ENCODE measurements around the gene NEUROG2. TPM values are rescaled to one million over a fixed set of nuclear protein-coding genes. Genes with fewer than 3 reads are reported as not detected.

The NEUROG2 gene
- total and polyA plus RNA-seq, 2 of the 4 experiments (the other 2 are of a cell fraction) = not detected

GRCh38 chr4:112511093-112511802, 4.7 kb downstream of the NEUROG2 start:
- in situ Hi-C loops (cut with MboI; ENCODE audit: low sequenced_read_pairs) = no loop called here
- H3K23ac ChIP-seq (ENCODE audit: low read depth, low read length) = no peak overlapping the region
- H2AK9ac ChIP-seq (replicated peaks; ENCODE audit: low read depth, low read length, poor library complexity) = no peak overlapping the region
- ChIA-PET CTCF (no interaction called here), POLR2A (ENCODE audit: unreplicated experiment) (no interaction called here)
- dilution Hi-C loops (cut with HindIII; ENCODE audit: low sequenced_read_pairs, unreplicated experiment) = no loop called here
- H4K91ac ChIP-seq (ENCODE audit: insufficient read depth, low read depth, low read length) = no peak overlapping the region
- intact Hi-C loops (cut with micrococcal nuclease) = no loop called here
- no peaks in the 10 kb centered on the region for H3K79me1 ChIP-seq (ENCODE audit: low read depth in 1 of 2, low read length in 2 of 2)
- H2BK120ac ChIP-seq (ENCODE audit: low read depth, low read length) = no peak overlapping the region
- H4K20me1 ChIP-seq (ENCODE audit: insufficient read depth, low read length) = no peaks in the 10 kb centered on the region
- H2AK5ac ChIP-seq (ENCODE audit: low read depth, low read length) = no peak overlapping the region
- no peak overlapping the region for H2BK15ac ChIP-seq (ENCODE audit: low read depth, low read length)
- TF ChIP-seq MXI1 (IDR thresholded peaks at IDR 0.05; ENCODE audit: borderline replicate concordance, low read depth, low read length) = no peak
- BruUV-seq (replicated peaks) = no TSS peak
- no peaks in the 10 kb centered on the region for H3K36me3 ChIP-seq (ENCODE audit: control insufficient read depth, insufficient read depth, low read length)
- H4K5ac ChIP-seq (ENCODE audit: low read depth, low read length) = no peak overlapping the region
- H3K4ac ChIP-seq (ENCODE audit: low read depth, low read length) = no peak overlapping the region
- DNase-seq (no peak), ATAC-seq (ENCODE audit: low read depth) (no peak)
- no peak overlapping the region for H2BK20ac ChIP-seq (ENCODE audit: low read depth, low read length)
- peaks cover 5% of the 10 kb centered on the region; the same call in 1 of the 2 replicates for H3K4me1 ChIP-seq (ENCODE audit: control insufficient read depth, insufficient read depth, low read length)
- peaks cover 8% of the 10 kb centered on the region; the same call in 1 of the 2 replicates for H3K9me3 ChIP-seq (ENCODE audit: control insufficient read depth, insufficient read depth, low read length)
- no peak overlapping the region for H3K4me2 ChIP-seq (ENCODE audit: low read depth, low read length)
- H3K27ac ChIP-seq (ENCODE audit: insufficient read depth, low read length) = no peak overlapping the region
- H2BK5ac ChIP-seq (ENCODE audit: low read depth, low read length, poor library complexity, severe bottlenecking) = no peak overlapping the region
- no peak overlapping the region for H3K9ac ChIP-seq (ENCODE audit: low read depth, low read length)
- no peak overlapping the region for H4K8ac ChIP-seq (ENCODE audit: low read depth in 2 of 2, low read length in 2 of 2)
- H3K14ac ChIP-seq (replicated peaks; ENCODE audit: low read depth, low read length) = no peak overlapping the region
- WGBS, 2 experiments (ENCODE audit: extremely low coverage in 2 of 2, insufficient read length in 1 of 2) = 18% methylated on average over 13 of the region's 40 CpGs; no CpG with 5 or more reads in 1 of the 2 experiments
- no peak overlapping the region for H3K18ac ChIP-seq (ENCODE audit: low read depth, low read length)
- H3K9me1 ChIP-seq (ENCODE audit: insufficient read depth, low read length) = no peaks in the 10 kb centered on the region
- no peak overlapping the region for H3K56ac ChIP-seq (ENCODE audit: extremely low read depth, insufficient read depth, low read length)
- H3K27me3 ChIP-seq (ENCODE audit: control insufficient read depth, insufficient read depth, low read length) = peaks cover 84% of the 10 kb centered on the region
- no peak overlapping the region for H3K4me3 ChIP-seq (ENCODE audit: insufficient read depth, low read depth, low read length)
- H2AFZ ChIP-seq (replicated peaks; ENCODE audit: low read length, poor library complexity) = peak overlapping the region; percentile 55

Measured in IMR-90 (cell line).